HS-27A (cell line): Measurements from ENCODE around the gene ME2.
"Not testable (repeated sequence)": the region's sequence is repeated elsewhere in the genome, so short reads cannot be mapped to it uniquely, and the experiment has no call there.

Experiments
- DNase-seq: peaks from one replicate; pipeline ENCODE4 v3.0.0-alpha.2; 2012; ENCODE audit warnings: low read depth, missing footprints

Gene ME2

GRCh38 chr18:50973367-50974126, 94.6 kb downstream of the ME2 start:
- DNase-seq, result no peak

- DNase-seq, result no peak
Measured at GRCh38 chr18:50977037-50977760, 98.3 kb downstream of the ME2 start.

- DNase-seq, result no peak
Measured at GRCh38 chr18:50981381-50981780, 102.5 kb downstream of the ME2 start.

- no peak for DNase-seq
Measured at GRCh38 chr18:50982086-50982801, 103.3 kb downstream of the ME2 start.

GRCh38 chr18:50982802-50983179, 103.9 kb downstream of the ME2 start:
- DNase-seq, result no peak

- DNase-seq, result peak; percentile 26
Measured at GRCh38 chr18:50986360-50987087, 107.6 kb downstream of the ME2 start.

GRCh38 chr18:50987261-50987660, 108.3 kb downstream of the ME2 start:
- DNase-seq, result no peak

- DNase-seq, result no peak
Measured at GRCh38 chr18:50989711-50990110, 110.8 kb downstream of the ME2 start.

- no peak for DNase-seq
Measured at GRCh38 chr18:50992351-50992762, 113.4 kb downstream of the ME2 start.

- no peak for DNase-seq
Measured at GRCh38 chr18:50994031-50994430, 115.1 kb downstream of the ME2 start.

GRCh38 chr18:51003174-51003573, 124.3 kb downstream of the ME2 start:
- not testable (repeated sequence) for DNase-seq
